ENCODE measurements around the gene RBM26.
"Not testable (repeated sequence)": the region's sequence is repeated elsewhere in the genome, so short reads cannot be mapped to it uniquely, and the experiment has no call there.

Gene RBM26

DNA sequence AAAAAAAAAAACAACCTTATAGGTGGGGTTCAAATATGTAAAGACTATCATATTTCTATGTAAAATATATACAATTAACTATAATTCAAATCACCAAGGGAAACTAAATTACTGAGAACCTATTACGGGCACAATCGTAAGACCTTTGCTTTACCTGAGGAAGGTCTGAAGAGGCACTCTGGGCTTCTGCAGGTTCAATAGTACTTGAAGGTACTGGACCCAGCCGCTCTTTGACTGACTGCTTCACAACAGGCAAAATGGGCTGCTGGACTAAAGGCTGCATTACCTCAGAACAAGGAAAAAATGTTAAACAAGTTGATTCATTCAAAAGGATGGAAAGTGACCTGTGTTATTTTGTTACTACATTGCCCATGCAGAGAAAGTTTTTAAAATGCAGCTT is 51.8 kb downstream of the RBM26 start:
- Mint-ChIP-seq H3K27me3 (ENCODE audit: low read depth) (no peaks in the 10 kb centered on the region), H3K9me3 (no peaks in the 10 kb centered on the region), H3K4me3 (no peak overlapping the region), H3K4me1 (no peaks in the 10 kb centered on the region), H3K36me3 (ENCODE audit: low read depth) (peaks cover 71% of the 10 kb centered on the region), H3K27ac (no peak overlapping the region)
- TF ChIP-seq CTCF (IDR thresholded peaks at IDR 0.05; ENCODE audit: unreplicated experiment in 3 of 3): no peak

GRCh38 chr13:79353693-79354092 is 52.4 kb downstream of the RBM26 start:
- no peak for TF ChIP-seq CTCF (IDR thresholded peaks at IDR 0.05; ENCODE audit: unreplicated experiment in 3 of 3)
- Mint-ChIP-seq H3K36me3 (ENCODE audit: low read depth) (peaks cover 65% of the 10 kb centered on the region), H3K4me1 (no peaks in the 10 kb centered on the region), H3K4me3 (no peak overlapping the region), H3K27ac (no peak overlapping the region), H3K27me3 (ENCODE audit: low read depth) (no peaks in the 10 kb centered on the region), H3K9me3 (no peaks in the 10 kb centered on the region)

DNA sequence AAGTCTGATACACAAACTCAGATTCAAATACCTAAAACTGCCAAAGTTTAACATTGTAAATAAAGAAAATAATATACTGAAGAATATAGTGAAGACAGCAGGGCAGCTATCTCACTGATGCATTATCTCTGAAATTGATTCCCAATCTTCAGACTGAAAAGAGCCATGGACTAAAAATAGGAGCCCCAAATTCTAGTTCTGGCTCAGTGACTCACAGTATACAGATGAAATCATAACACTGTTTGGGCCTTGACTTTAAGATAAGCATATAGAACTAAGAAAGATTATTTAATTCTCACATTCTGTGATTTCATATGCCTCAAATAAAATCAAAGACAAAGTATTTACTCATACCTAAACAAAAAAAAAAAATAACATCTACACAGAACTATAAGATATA is 53.9 kb downstream of the RBM26 start:
- no peak for TF ChIP-seq CTCF (IDR thresholded peaks at IDR 0.05; ENCODE audit: unreplicated experiment in 3 of 3)
- H3K27me3 Mint-ChIP-seq (ENCODE audit: low read depth): no peaks in the 10 kb centered on the region
- no peaks in the 10 kb centered on the region for H3K4me1 Mint-ChIP-seq
- no peaks in the 10 kb centered on the region for H3K9me3 Mint-ChIP-seq
- no peak overlapping the region for H3K27ac Mint-ChIP-seq
- H3K36me3 Mint-ChIP-seq (ENCODE audit: low read depth): peaks cover 66% of the 10 kb centered on the region
- H3K4me3 Mint-ChIP-seq: no peak overlapping the region

DNA sequence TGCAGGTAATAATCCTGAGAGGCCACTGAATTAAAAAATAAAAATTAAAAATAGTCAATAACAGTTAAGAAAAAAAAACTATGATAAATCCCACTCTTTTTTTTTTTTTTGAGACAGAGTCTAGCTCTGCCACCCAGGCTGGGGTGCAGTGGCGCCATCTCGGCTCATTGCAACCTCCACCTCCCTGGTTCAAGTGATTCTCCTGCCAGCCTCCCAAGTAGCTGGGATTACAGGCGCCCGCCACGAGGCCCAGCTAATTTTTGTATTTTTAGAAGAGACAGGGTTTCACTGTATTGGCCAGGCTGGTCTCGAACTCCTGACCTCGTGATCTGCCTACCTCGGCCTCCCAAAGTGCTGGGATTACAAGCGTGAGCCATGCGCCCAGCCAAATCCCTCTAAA is 56.4 kb downstream of the RBM26 start:
- H3K4me1 Mint-ChIP-seq; H3K9me3 Mint-ChIP-seq; H3K27me3 Mint-ChIP-seq (ENCODE audit: low read depth); H3K4me3 Mint-ChIP-seq; H3K27ac Mint-ChIP-seq: not testable (repeated sequence)
- H3K36me3 Mint-ChIP-seq (ENCODE audit: low read depth): peaks cover 59% of the 10 kb centered on the region

DNA sequence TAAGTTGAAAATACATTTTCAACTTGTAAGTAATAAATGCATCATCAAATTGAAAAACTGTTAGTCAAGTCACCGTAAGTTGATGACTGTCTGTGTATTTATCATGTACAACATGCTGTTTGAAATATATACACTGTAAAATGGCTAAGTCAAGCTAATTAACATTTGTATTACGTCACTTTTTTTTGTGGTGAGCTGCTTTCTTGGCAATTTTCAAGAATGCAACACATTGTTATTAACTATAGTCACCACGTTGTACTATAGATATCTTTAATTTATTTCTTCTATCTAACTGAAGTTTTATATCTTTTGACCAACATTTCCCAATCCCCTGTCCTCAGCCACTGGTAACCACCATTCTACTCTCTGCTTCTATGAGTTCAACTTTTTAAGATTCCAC is 57.0 kb downstream of the RBM26 start:
- Mint-ChIP-seq H3K4me3 (no peak overlapping the region), H3K36me3 (ENCODE audit: low read depth) (peaks cover 57% of the 10 kb centered on the region), H3K27ac (no peak overlapping the region), H3K4me1 (no peaks in the 10 kb centered on the region), H3K9me3 (no peaks in the 10 kb centered on the region), H3K27me3 (ENCODE audit: low read depth) (no peaks in the 10 kb centered on the region)
- no peak for TF ChIP-seq CTCF (IDR thresholded peaks at IDR 0.05; ENCODE audit: unreplicated experiment in 3 of 3)

DNA sequence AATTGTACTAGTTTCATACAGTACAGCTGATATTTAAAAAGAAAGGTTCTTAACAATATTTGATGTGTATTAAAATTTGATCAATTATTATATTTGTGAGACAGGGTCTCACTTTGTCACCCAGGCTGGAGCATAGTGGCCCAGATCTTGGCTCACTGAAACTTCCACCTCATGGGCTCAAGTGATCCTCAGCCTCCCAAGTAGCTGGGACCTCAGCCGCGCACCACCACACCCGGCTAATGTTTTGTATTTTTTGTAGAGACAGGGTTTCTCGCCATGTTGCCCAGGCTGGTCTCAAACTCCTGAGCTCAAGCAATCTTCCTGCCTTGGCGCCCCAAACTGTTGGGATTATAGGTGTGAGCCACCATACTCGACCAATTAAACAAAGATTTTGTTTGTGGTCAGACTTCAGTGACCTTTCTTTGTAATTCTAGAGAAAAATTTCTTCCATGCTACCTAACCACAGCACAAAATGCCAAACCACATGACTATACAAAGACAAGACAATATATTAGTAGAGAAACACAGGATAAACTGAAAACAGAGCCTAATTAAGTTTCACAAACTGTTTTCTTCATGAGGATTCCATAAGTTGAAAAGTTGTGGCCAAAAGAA is 59.6 kb downstream of the RBM26 start:
- Mint-ChIP-seq H3K27ac (no peak overlapping the region), H3K27me3 (ENCODE audit: low read depth) (no peaks in the 10 kb centered on the region), H3K4me3 (no peak overlapping the region), H3K36me3 (ENCODE audit: low read depth) (peaks cover 55% of the 10 kb centered on the region), H3K4me1 (no peaks in the 10 kb centered on the region), H3K9me3 (no peaks in the 10 kb centered on the region)
- no peak for TF ChIP-seq CTCF (IDR thresholded peaks at IDR 0.05; ENCODE audit: unreplicated experiment in 3 of 3)

Measured in nephron (organoid).